CD4-positive, CD25-positive, alpha-beta regulatory T cell (primary cell): ENCODE data around the gene SVIL. TPM values are rescaled to one million over a fixed set of nuclear protein-coding genes. Genes with fewer than 3 reads are reported as not detected.

Experiments
- ATAC-seq, 2 donors: fragments of 150-1000 bp; cut with Tn5 transposase; one replicate each; pipeline ENCODE4 v1.10.0; 2021; ENCODE audit warnings: low read depth in 2 of 2, moderate number of reproducible peaks in 2 of 2, moderate library complexity in 1 of 2
- DNase-seq, 3 donors: peaks; one replicate each; pipeline versions ENCODE4 v3.0.0 to v3.0.0-alpha.2; 2012 to 2022; ENCODE audit warnings: mixed read lengths in 1 of 3
- H3K27ac ChIP-seq: one replicate; pipeline ENCODE4 v1.7.0; 2013; ENCODE audit warnings: mild to moderate bottlenecking, low read length; ENCODE audit not compliant: insufficient read depth, poor library complexity, severe bottlenecking
- H3K27me3 ChIP-seq: one replicate; pipeline ENCODE4 v1.7.0; 2013; ENCODE audit warnings: low read length; ENCODE audit not compliant: control insufficient read depth, insufficient read depth
- H3K36me3 ChIP-seq: one replicate; pipeline ENCODE4 v1.7.0; 2013; ENCODE audit warnings: mild to moderate bottlenecking, low read length, moderate library complexity; ENCODE audit not compliant: control insufficient read depth, insufficient read depth
- H3K4me1 ChIP-seq: 2 replicates; pipeline ENCODE4 v1.7.0; 2013; ENCODE audit warnings: mild to moderate bottlenecking, low read length; ENCODE audit not compliant: insufficient read depth, control insufficient read depth, poor library complexity, severe bottlenecking
- H3K4me3 ChIP-seq: one replicate; pipeline ENCODE4 v1.7.0; 2013; ENCODE audit warnings: low read depth, mild to moderate bottlenecking, low read length, moderate library complexity
- H3K9me3 ChIP-seq, 2 experiments: 1 replicate in 1 of 2; 2 replicates in 1 of 2; pipeline ENCODE4 v1.7.0; 2013; ENCODE audit warnings: low read length in 2 of 2, mild to moderate bottlenecking in 1 of 2, moderate library complexity in 1 of 2; ENCODE audit not compliant: control insufficient read depth in 2 of 2
- H3K27ac Mint-ChIP-seq, 3 donors: one replicate each; pipeline ENCODE4 v1.8.0; 2020 to 2022; ENCODE audit warnings: mild to moderate bottlenecking in 3 of 3, mixed read lengths in 3 of 3, moderate library complexity in 2 of 3
- H3K27me3 Mint-ChIP-seq: one replicate; pipeline ENCODE4 v1.8.0; 2022; ENCODE audit warnings: mild to moderate bottlenecking, mixed read lengths
- H3K36me3 Mint-ChIP-seq: one replicate; pipeline ENCODE4 v1.8.0; 2020; ENCODE audit warnings: mixed read lengths
- H3K4me1 Mint-ChIP-seq, 4 donors: one replicate each; pipeline ENCODE4 v1.8.0; 2020 to 2022; ENCODE audit warnings: mixed read lengths in 4 of 4, mild to moderate bottlenecking in 1 of 4
- H3K4me3 Mint-ChIP-seq, 4 donors: one replicate each; pipeline ENCODE4 v1.8.0; 2020 to 2022; ENCODE audit warnings: mild to moderate bottlenecking in 4 of 4, mixed read lengths in 4 of 4, moderate library complexity in 3 of 4
- H3K9me3 Mint-ChIP-seq, 7 donors: one replicate each; pipeline ENCODE4 v1.8.0; 2020 to 2022; ENCODE audit warnings: mixed read lengths in 7 of 7, mild to moderate bottlenecking in 3 of 7, moderate library complexity in 2 of 7
- polyA plus RNA-seq, 4 donors: library from polyadenylated mRNA; unstranded; fragments of 300-500 nt; fragmentation: Illumina TruSeq; gene quantifications; one replicate each; pipeline ENCODE4 v1.2.3, GENCODE V29; 2021
- total RNA-seq: library from RNA; stranded (reverse); gene quantifications from one replicate; pipeline ENCODE4 v1.2.3, GENCODE V29; 2022

SVIL gene
- total and polyA plus RNA-seq, 5 donors from 2014 or later, result 0.49 to 12.3 (median 3.8) TPM

DNA sequence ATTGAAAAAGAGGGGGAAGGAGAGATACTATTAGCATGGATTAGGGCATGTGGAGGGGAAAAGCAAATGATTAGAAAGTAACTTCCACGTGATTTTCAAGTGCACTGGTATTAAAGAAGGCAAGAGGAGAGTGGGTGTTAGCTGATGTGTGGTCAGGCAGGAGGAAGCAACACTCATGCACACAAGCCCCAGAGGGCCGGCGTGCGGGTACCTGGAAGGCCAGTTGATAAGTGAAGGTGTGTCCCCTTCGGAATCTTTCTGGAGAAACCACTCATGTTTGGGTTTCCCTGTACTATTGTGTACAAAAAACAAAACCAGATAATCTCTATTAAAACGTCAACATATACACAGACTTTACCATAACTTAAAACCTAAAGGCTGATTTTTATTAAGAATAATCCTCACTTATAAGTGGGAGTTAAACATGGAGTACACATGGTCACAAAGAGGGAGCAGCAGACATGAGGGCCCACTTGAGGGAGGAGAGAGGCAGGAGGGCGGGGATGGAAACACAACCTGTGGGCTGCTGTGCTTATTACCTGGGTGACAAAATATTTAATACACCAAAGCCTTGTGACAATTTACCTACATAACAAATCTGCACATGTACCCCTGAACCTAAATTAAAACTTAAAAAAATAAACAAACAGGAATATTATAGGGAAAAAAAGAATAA, 98.9 kb downstream of the SVIL start:
- H3K27me3 ChIP-seq, result no peaks in the 10 kb centered on the region
- DNase-seq, result no peak
- Mint-ChIP-seq H3K27me3 (peaks cover 4% of the 10 kb centered on the region), H3K4me3 (no peak overlapping the region), H3K4me1 (peaks cover 0 to 2% (median 0%) of the 10 kb centered on the region in 4 donors), H3K9me3 (no peaks in the 10 kb centered on the region), H3K27ac (peak overlapping the region in 1 of 3 donors; percentile 11), H3K36me3 (peaks cover 23% of the 10 kb centered on the region)
- no peak overlapping the region for H3K4me3 ChIP-seq
- ATAC-seq, result no peak
- no peaks in the 10 kb centered on the region for H3K4me1 ChIP-seq
- H3K36me3 ChIP-seq, result no peaks in the 10 kb centered on the region
- H3K27ac ChIP-seq, result no peak overlapping the region
- no peaks in the 10 kb centered on the region for H3K9me3 ChIP-seq

- Mint-ChIP-seq H3K4me1 (peaks cover 0 to 2% (median 0%) of the 10 kb centered on the region in 4 donors), H3K4me3 (no peak overlapping the region), H3K9me3 (no peaks in the 10 kb centered on the region), H3K27me3 (peaks cover 4% of the 10 kb centered on the region), H3K27ac (peak overlapping the region in 1 of 3 donors; percentile 11), H3K36me3 (peaks cover 15% of the 10 kb centered on the region)
- Histone ChIP-seq H3K27ac (no peak overlapping the region), H3K4me1 (no peaks in the 10 kb centered on the region), H3K36me3 (no peaks in the 10 kb centered on the region), H3K9me3 (no peaks in the 10 kb centered on the region), H3K27me3 (no peaks in the 10 kb centered on the region), H3K4me3 (no peak overlapping the region)
- DNase-seq (no peak), ATAC-seq (no peak)
Observed at GRCh38 chr10:29535012-29535777, 99.6 kb downstream of the SVIL start.

- peaks cover 4% of the 10 kb centered on the region for H3K27me3 Mint-ChIP-seq
Observed at GRCh38 chr10:29534590-29534989, 100.2 kb downstream of the SVIL start.

GRCh38 chr10:29533696-29534285, 101.0 kb downstream of the SVIL start:
- H3K36me3 ChIP-seq, result peaks cover 2% of the 10 kb centered on the region
- ATAC-seq (no peak), DNase-seq (no peak)
- H3K4me3 ChIP-seq, result no peak overlapping the region
- Mint-ChIP-seq H3K4me3 (no peak overlapping the region), H3K27me3 (peaks cover 4% of the 10 kb centered on the region), H3K36me3 (peaks cover 7% of the 10 kb centered on the region), H3K27ac (peak overlapping the region in 1 of 3 donors; percentile 56), H3K4me1 (peaks cover 0 to 2% (median 0%) of the 10 kb centered on the region in 4 donors), H3K9me3 (no peaks in the 10 kb centered on the region)
- no peaks in the 10 kb centered on the region for H3K27me3 ChIP-seq
- no peak overlapping the region for H3K27ac ChIP-seq
- H3K9me3 ChIP-seq, result no peaks in the 10 kb centered on the region
- H3K4me1 ChIP-seq, result no peaks in the 10 kb centered on the region

More at GRCh38 chr10:29534590-29534989, 100.2 kb downstream of the SVIL start:
- DNase-seq (no peak), ATAC-seq (no peak)
- no peak overlapping the region for H3K27ac ChIP-seq
- Mint-ChIP-seq H3K36me3 (peaks cover 9% of the 10 kb centered on the region), H3K4me1 (peaks cover 0 to 2% (median 0%) of the 10 kb centered on the region in 4 donors), H3K9me3 (no peaks in the 10 kb centered on the region), H3K27ac (no peak overlapping the region), H3K4me3 (no peak overlapping the region)
- H3K36me3 ChIP-seq, result no peaks in the 10 kb centered on the region
- H3K27me3 ChIP-seq, result no peaks in the 10 kb centered on the region
- H3K4me3 ChIP-seq, result no peak overlapping the region
- H3K4me1 ChIP-seq, result no peaks in the 10 kb centered on the region
- H3K9me3 ChIP-seq, result no peaks in the 10 kb centered on the region

DNA sequence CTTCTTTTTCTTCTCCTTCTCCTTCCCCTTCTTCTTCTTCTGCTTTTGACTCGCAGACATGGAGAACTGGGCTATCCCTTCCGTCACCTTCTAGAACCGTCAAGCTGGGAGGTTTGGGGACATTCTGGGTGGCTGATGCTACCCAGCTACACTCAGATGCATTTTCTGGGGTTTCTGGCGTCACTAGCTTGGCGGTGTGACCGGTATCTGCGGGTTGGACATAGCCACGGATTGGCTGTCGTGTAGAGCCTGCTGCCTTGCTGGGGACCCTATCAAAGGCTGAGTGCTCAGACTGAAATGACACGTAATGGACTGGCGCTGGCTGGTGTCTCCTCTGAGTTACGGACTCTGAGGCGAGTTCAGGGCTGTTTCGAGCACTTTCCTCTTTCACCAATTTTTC, 101.7 kb downstream of the SVIL start:
- H3K36me3 Mint-ChIP-seq, result peaks cover 7% of the 10 kb centered on the region
- no peak for DNase-seq
- Histone ChIP-seq H3K36me3 (peaks cover 2% of the 10 kb centered on the region), H3K27me3 (no peaks in the 10 kb centered on the region), H3K9me3 (no peaks in the 10 kb centered on the region), H3K4me3 (no peak overlapping the region), H3K27ac (no peak overlapping the region), H3K4me1 (no peaks in the 10 kb centered on the region)
- no peak for ATAC-seq
- peaks cover 4% of the 10 kb centered on the region for H3K27me3 Mint-ChIP-seq
- no peaks in the 10 kb centered on the region for H3K9me3 Mint-ChIP-seq
- peak overlapping the region in 1 of 3 donors; percentile 56 for H3K27ac Mint-ChIP-seq
- H3K4me3 Mint-ChIP-seq, result no peak overlapping the region
- H3K4me1 Mint-ChIP-seq, result peaks cover 0 to 1% (median 0%) of the 10 kb centered on the region in 4 donors

GRCh38 chr10:29532256-29532878, 102.4 kb downstream of the SVIL start:
- Histone ChIP-seq H3K27ac (no peak overlapping the region), H3K4me1 (no peaks in the 10 kb centered on the region), H3K9me3 (no peaks in the 10 kb centered on the region), H3K4me3 (no peak overlapping the region), H3K36me3 (peaks cover 2% of the 10 kb centered on the region), H3K27me3 (no peaks in the 10 kb centered on the region)
- DNase-seq (no peak), ATAC-seq (no peak)
- Mint-ChIP-seq H3K4me1 (no peaks in the 10 kb centered on the region), H3K4me3 (no peak overlapping the region), H3K27ac (no peak overlapping the region), H3K36me3 (peaks cover 7% of the 10 kb centered on the region), H3K9me3 (no peaks in the 10 kb centered on the region), H3K27me3 (peaks cover 4% of the 10 kb centered on the region)

GRCh38 chr10:29530112-29530976, 104.4 kb downstream of the SVIL start:
- H3K4me3 ChIP-seq, result no peak overlapping the region
- DNase-seq (no peak), ATAC-seq (no peak)
- no peaks in the 10 kb centered on the region for H3K4me1 ChIP-seq
- Mint-ChIP-seq H3K4me3 (no peak overlapping the region), H3K27ac (no peak overlapping the region), H3K27me3 (peaks cover 4% of the 10 kb centered on the region), H3K36me3 (peaks cover 10% of the 10 kb centered on the region), H3K9me3 (no peaks in the 10 kb centered on the region), H3K4me1 (no peaks in the 10 kb centered on the region)
- no peak overlapping the region for H3K27ac ChIP-seq
- no peaks in the 10 kb centered on the region for H3K9me3 ChIP-seq
- H3K36me3 ChIP-seq, result peaks cover 2% of the 10 kb centered on the region
- H3K27me3 ChIP-seq, result no peaks in the 10 kb centered on the region
